ENCODE data around the gene CSNK1D.

Gene CSNK1D

GRCh38 chr17:82294064-82294773, 20.7 kb upstream of the CSNK1D start:
- DNase-seq, result no peak

- peak; percentile 99 for DNase-seq
Measured at GRCh38 chr17:82292251-82293154, 19.0 kb upstream of the CSNK1D start.

DNA sequence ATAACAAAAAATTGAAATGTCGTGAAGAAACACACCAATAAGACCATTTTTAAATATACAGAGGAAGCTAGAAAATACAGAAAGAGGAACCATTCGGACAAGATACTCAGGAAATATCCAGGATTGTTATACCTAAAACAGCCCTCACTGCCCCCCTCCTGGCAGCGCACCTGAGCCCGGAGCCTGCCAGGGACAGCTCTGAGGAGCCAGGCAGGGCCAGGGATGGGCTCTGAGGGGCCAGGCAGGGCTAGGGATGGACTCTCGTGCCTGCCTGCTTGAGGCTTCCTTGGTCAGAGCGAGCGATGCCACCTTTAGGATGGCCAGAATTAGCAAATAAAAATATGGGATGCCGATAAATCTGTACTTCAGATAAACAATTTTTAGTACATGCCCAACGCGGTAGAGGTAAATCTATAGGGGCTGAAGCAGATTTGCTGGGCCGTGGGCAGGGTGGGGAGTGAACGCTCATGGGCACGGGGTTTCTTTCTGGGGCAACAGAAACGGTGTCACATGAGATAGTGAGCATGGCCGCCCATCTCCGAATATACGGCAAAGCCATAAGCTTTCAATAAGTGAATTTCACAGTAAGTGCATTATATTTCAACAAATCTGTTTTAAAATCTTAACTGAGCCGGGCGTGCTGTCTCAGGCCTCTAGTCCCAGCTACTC, 18.2 kb upstream of the CSNK1D start:
- no peak for DNase-seq

GRCh38 chr17:82287868-82288801, 14.6 kb upstream of the CSNK1D start:
- peak; percentile 86 for DNase-seq

DNA sequence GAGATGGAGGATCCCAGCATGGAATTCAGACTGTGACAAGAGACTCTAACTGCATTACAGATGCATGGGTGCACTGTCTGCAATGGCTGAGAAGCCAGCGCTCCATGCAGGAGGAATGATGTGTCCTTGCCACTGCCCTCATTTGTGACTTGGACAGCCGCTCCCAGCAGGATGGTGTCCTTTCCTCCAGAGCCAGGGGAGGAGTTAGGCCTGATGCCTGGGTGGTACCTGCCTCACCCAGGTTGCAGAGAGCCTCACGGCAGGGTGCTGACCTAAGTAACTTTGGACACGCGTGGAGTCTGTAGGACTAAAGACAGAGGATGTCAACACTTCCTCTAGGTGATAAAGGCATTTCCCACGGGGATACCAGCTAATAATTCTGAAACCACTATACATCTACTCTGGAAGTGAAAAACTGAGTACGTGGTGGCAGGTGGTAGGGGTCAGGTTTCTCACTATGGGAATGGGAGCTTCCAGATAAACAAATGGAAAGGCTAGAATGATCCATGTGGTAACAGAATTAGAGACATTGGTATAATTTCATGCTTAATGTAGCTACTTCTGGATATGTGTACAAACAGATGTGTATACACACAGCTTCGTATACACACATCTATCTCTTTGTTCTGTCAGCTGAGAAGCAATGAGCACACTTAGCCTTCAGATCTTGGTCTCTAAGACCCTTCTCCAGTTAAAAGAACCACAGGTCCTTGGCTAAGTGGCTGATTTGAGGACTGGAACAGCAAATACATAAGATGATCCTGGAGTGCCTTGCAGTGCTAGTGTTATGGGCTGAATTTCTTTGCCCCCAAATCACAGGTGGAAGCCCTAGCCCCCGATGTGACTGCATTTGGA, 13.7 kb upstream of the CSNK1D start:
- DNase-seq, result no peak

GRCh38 chr17:82285141-82285540, 11.6 kb upstream of the CSNK1D start:
- DNase-seq, result no peak

- peak; percentile 98 for DNase-seq
Measured at GRCh38 chr17:82283208-82283749, 9.8 kb upstream of the CSNK1D start.

DNA sequence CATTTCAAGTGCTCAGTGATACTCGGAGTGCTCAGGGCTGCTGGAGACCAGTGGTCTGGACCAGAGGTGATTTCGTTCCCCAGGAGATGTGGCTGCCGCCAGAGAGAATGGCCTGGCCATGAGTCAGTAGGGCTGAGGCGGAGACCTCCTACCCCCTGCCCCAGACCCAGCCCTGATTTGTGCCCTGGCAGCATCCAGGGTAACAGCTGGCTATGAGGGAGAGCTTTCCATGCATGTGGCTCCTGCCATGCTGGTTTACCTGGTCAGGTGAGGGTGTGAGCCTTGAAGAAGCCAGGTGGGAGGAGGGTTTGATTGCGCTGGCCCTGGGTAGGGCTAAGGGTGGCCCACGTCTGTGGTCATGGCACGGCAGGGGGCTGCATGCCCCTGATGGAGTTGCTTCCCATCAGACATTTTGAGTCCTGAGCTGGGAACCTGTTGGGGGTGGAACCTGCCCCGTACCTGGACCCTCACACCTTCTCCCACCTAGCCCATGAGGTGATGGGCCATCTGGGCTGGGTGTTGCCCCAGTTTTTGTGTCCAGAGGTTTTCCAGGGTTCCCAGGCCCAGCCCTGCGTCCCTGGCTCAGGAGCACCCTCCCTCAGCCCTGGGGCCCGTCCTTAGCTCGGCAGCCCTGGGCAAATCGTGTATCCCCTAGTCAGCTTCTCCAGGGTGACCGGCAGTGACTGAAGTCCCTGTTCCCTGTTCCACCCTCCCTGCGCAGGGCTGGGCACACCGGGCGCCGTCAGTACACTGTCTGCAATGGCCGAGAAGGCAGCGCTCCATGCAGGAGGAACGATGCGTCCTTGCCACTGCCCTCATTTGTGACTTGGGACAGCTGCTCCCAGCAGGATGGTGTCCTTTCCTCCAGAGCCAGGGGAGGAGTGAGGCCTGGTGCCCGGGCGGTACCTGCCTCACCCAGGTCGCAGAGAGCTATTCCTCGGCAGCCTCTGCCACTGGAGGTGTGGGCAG, 9.0 kb upstream of the CSNK1D start:
- DNase-seq, result peak; percentile 43

DNA sequence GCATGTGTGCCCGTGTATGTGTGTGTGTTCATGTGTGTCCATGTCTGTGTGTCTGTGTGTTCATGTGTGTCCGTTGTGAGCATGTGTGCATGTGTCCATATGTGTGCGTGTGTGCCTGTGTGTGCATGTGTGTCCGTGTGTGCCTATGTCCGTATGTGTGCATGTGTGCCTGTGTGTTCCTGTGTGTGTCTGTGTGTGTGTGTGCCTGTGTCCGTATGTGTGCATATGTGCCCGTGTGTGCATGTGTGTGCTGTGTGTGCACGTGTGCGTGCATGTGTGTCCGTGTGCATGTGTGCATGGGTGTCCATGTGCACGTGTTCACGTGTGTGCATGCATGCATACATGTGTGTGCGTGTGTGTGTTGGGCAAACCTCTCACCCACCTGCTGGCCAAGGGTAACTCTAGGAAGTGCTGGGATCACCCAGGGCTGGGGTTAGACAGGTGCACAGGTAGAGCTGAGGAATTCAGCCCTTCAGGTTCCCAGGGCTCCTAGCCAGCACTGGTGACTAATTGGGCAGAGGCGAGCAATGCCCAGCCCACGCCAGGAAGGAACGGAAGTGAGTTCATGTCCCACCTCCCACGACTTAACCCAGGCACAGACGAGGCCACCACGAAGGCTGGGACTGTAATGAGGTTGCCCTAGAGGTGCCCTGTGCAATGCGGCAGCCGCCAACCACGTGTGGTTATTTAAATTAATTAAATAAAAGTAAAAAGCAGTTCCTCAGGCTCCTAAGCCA, 8.2 kb upstream of the CSNK1D start:
- peak; percentile 61 for DNase-seq

DNA sequence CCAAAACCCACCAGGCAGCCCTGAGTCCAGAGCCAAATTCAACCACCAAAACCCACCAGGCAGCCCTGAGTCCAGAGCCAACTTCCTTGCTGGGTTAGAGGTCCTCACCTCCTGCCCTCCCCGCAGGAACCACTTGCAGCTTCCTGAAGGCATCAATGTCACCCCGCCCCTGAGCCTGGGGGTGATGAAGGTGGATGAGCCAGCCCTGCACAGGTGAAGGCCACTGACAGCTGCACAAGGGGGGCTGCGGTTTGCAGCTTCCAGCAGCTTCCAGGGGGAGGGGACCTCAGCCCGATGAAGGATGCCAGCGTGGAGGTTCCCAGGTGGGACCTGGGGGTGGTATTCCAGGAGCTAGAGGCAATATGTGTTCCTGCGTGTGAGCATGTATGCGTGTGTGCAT, 7.6 kb upstream of the CSNK1D start:
- DNase-seq, result no peak

GRCh38 chr17:82280537-82280936, 7.0 kb upstream of the CSNK1D start:
- no peak for DNase-seq

GRCh38 chr17:82278786-82279391, 5.4 kb upstream of the CSNK1D start:
- no peak for DNase-seq

DNA sequence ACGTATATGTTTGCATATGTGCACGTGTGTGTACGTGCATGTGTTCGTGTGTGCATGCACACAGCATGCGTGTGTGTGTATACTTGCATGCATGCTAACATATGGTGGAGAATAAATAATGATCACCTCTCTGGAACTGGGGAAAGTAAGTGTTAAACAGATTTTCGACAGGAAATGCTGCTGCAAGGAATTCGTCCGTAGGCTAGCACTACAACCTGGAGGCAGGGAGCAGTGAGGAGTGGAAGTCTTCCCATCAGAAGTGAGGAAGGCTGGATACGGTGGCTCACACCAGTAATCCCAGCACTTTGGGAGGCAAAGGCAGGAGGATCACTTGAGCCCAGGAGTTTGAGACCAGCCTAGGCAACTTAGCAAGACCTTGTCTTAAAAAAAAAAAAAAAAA, 4.8 kb upstream of the CSNK1D start:
- DNase-seq, result no peak

GRCh38 chr17:82277851-82278250, 4.4 kb upstream of the CSNK1D start:
- no peak for DNase-seq

- no peak for DNase-seq
Measured at GRCh38 chr17:82276938-82277337, 3.4 kb upstream of the CSNK1D start.

GRCh38 chr17:82275326-82275725, 1.8 kb upstream of the CSNK1D start:
- DNase-seq, result no peak

GRCh38 chr17:82274134-82275020, 877 bp upstream of the CSNK1D start:
- DNase-seq, result no peak

All from EL (cell line).